Neuronal stem cell (in vitro differentiated cells): ENCODE measurements around the gene WDR46.

Source experiments
- DNase-seq: peaks from one replicate; pipeline ENCODE4 v3.0.0-alpha.2; 2013; ENCODE audit warnings: low spot score
- H2AFZ ChIP-seq: one replicate; pipeline ENCODE4 v1.6.1; 2013; ENCODE audit warnings: mild to moderate bottlenecking, low read length, inconsistent platforms
- H2AK5ac ChIP-seq: 2 replicates; pipeline ENCODE4 v1.6.1; 2013; ENCODE audit warnings: low read depth, mild to moderate bottlenecking, inconsistent platforms, low read length, moderate library complexity, mixed read lengths
- H2BK120ac ChIP-seq: 2 replicates; pipeline ENCODE4 v1.6.1; 2013; ENCODE audit warnings: low read depth, mild to moderate bottlenecking, inconsistent platforms, low read length, moderate library complexity, mixed read lengths
- H2BK12ac ChIP-seq: one replicate; pipeline ENCODE4 v1.6.1; 2013; ENCODE audit warnings: low read length, inconsistent platforms
- H2BK15ac ChIP-seq: 2 replicates; pipeline ENCODE4 v1.6.1; 2013; ENCODE audit warnings: mild to moderate bottlenecking, low read length, inconsistent platforms, mixed read lengths
- H2BK5ac ChIP-seq: one replicate; pipeline ENCODE4 v1.6.1; 2013; ENCODE audit warnings: inconsistent platforms, mild to moderate bottlenecking, low read length, moderate library complexity
- H3K14ac ChIP-seq: one replicate; pipeline ENCODE4 v1.6.1; 2013; ENCODE audit warnings: low read length, inconsistent platforms
- H3K18ac ChIP-seq: 2 replicates; pipeline ENCODE4 v1.6.1; 2013; ENCODE audit warnings: low read length, inconsistent platforms
- H3K23ac ChIP-seq: 2 replicates; pipeline ENCODE4 v1.6.1; 2013; ENCODE audit warnings: low read depth, mild to moderate bottlenecking, mixed read lengths, low read length, inconsistent platforms; ENCODE audit not compliant: poor library complexity
- H3K27ac ChIP-seq: replicated peaks from 3 replicates; pipeline ENCODE4 v1.5.1; 2013; ENCODE audit warnings: low read length, inconsistent platforms
- H3K27me3 ChIP-seq, 3 experiments: 2 replicates each; pipeline ENCODE4 v1.6.1; 2013; ENCODE audit warnings: low read length in 3 of 3, mild to moderate bottlenecking in 2 of 3, inconsistent platforms in 1 of 3, low read depth in 1 of 3, mixed read lengths in 1 of 3, moderate library complexity in 1 of 3; ENCODE audit not compliant: control insufficient read depth in 3 of 3, insufficient read depth in 3 of 3
- H3K36me3 ChIP-seq, 2 donors: replicated peaks in 1 of 2; 2 replicates each; pipeline ENCODE4 v1.6.1; 2013; ENCODE audit warnings: low read length in 2 of 2; ENCODE audit not compliant: control insufficient read depth in 2 of 2, insufficient read depth in 2 of 2
- H3K4ac ChIP-seq: 2 replicates; pipeline ENCODE4 v1.6.1; 2013; ENCODE audit warnings: inconsistent platforms, mild to moderate bottlenecking, low read length, moderate library complexity
- H3K4me1 ChIP-seq, 2 donors: 1 replicate in 1 of 2; 2 replicates in 1 of 2; pipeline ENCODE4 v1.6.1; 2013; ENCODE audit warnings: low read length in 2 of 2, low read depth in 1 of 2; ENCODE audit not compliant: control insufficient read depth in 2 of 2, insufficient read depth in 1 of 2
- H3K4me2 ChIP-seq: one replicate; pipeline ENCODE4 v1.6.1; 2013; ENCODE audit warnings: mild to moderate bottlenecking, low read length, inconsistent platforms; ENCODE audit not compliant: insufficient read depth, poor library complexity, severe bottlenecking
- H3K4me3 ChIP-seq, 2 donors: 2 replicates each; pipeline ENCODE4 v1.5.1; 2013; ENCODE audit warnings: low read length in 2 of 2, mild to moderate bottlenecking in 2 of 2, inconsistent platforms in 1 of 2, moderate library complexity in 1 of 2
- H3K79me1 ChIP-seq: one replicate; pipeline ENCODE4 v1.6.1; 2013; ENCODE audit warnings: low read depth, mild to moderate bottlenecking, inconsistent platforms, low read length, moderate library complexity
- H3K9ac ChIP-seq: one replicate; pipeline ENCODE4 v1.6.1; 2013; ENCODE audit warnings: mild to moderate bottlenecking, low read depth, low read length, inconsistent platforms; ENCODE audit not compliant: poor library complexity
- H3K9me3 ChIP-seq, 2 donors: replicated peaks in 1 of 2; 2 replicates each; pipeline versions ENCODE3 to v1.6.1; 2013; ENCODE audit warnings: low read length in 2 of 2, mild to moderate bottlenecking in 2 of 2, inconsistent platforms in 1 of 2, low read depth in 1 of 2, mixed read lengths in 1 of 2, moderate library complexity in 1 of 2; ENCODE audit not compliant: control insufficient read depth in 2 of 2, insufficient read depth in 1 of 2
- H4K8ac ChIP-seq: one replicate; pipeline ENCODE4 v1.6.1; 2013; ENCODE audit warnings: low read depth, mild to moderate bottlenecking, inconsistent platforms, low read length, moderate library complexity
- H4K91ac ChIP-seq: one replicate; pipeline ENCODE4 v1.6.1; 2013; ENCODE audit warnings: low read length, low read depth, mild to moderate bottlenecking, inconsistent platforms; ENCODE audit not compliant: poor library complexity
- WGBS, 2 donors: extraction: QIAGEN DNeasy Blood & Tissue Kit; methylation state at CpG; one replicate each; pipeline ENCODE4 v1.1.7; 2013; ENCODE audit warnings: missing lambda C conversion rate in 2 of 2, mixed read lengths in 1 of 2; ENCODE audit not compliant: insufficient read length in 2 of 2, insufficient replicate concordance in 1 of 2; ENCODE audit errors: extremely low coverage in 2 of 2; 5-methylcytosine and 5-hydroxymethylcytosine counted together

Gene WDR46

DNA sequence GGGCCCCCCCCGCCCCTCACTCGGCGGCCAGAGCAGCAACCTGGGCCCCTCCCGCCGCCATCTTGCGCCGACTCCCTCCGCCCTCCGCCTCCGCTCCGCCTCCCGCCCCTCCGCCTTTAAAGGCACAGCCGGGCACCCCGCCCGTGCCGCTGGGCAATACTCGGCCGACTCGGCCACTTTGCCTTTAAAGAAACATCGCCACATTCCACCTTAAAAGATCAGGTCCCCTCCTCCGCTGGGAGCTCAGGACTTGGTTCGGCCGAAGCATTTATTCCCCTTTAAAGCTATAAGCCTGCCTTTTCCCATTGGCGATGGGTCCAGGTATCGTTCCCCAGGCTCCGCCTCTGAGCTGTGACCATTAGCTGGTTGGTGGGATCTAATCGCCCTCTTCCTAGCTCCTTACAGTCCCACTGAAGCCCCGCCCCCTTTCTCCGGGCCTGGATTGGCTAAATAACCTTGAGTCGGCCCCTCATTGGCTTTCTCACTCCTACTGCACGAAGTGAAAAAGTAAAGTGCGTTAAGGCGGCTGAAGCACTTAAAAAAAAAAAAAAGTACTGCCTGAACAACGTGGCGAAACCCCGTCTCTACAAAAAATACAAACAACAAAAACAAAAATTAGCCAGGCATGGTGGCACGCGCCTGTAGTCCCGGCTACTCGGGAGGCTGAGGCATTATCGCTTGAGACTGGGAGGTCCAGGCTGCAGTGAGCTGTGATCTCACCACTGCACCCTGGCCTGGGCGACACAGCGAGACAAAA lies 28.8 kb upstream of the WDR46 start, which contains the start of gene ZBTB22:
ZBTB22 (minus strand) TSS at position 76 of the 757 bp plus-strand sequence. CDS start 828 bp downstream, outside the sequence.
- no CpG with 5 or more reads among the region's 44 CpGs for WGBS, 2 donors

DNA sequence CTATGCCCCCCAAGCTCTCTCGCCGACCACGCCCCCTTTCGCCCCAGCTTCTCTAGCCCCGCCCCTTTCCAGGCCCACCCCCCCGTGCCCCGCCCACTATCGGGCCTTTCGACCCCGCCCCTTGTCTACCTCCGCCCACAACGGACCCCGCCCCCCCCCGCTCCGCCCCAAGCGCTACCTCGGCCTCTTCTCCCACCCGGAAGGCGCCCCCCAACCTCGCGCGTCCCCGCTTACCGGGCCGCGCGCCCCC lies 28.3 kb upstream of the WDR46 start:
- H3K4me2 ChIP-seq, result peak overlapping the region; percentile 43
- peaks cover 30 to 50% of the 10 kb centered on the region in 2 donors for H3K36me3 ChIP-seq
- no peak overlapping the region for H3K18ac ChIP-seq
- H2BK120ac ChIP-seq, result no peak overlapping the region
- H3K27ac ChIP-seq, result peak overlapping the region; percentile 95
- H3K27me3 ChIP-seq, result peaks cover 0 to 9% (median 0%) of the 10 kb centered on the region in 3 experiments
- H2BK12ac ChIP-seq, result no peak overlapping the region
- H2AK5ac ChIP-seq, result no peak overlapping the region
- H2BK15ac ChIP-seq, result no peak overlapping the region
- H2BK5ac ChIP-seq, result no peak overlapping the region
- H4K91ac ChIP-seq, result no peak overlapping the region
- H2AFZ ChIP-seq, result peak overlapping the region; percentile 75
- peak overlapping the region; percentile 53 to 59 for H3K4me3 ChIP-seq
- no CpG with 5 or more reads among the region's 27 CpGs for WGBS, 2 donors
- H3K9ac ChIP-seq, result no peak overlapping the region
- H3K14ac ChIP-seq, result no peak overlapping the region
- H3K4me1 ChIP-seq, result peaks cover 26 to 41% of the 10 kb centered on the region in 2 donors
- no peak overlapping the region for H4K8ac ChIP-seq
- no peaks in the 10 kb centered on the region for H3K9me3 ChIP-seq
- DNase-seq, result no peak
- no peak overlapping the region for H3K23ac ChIP-seq
- H3K79me1 ChIP-seq, result peaks cover 10% of the 10 kb centered on the region
- no peak overlapping the region for H3K4ac ChIP-seq

More for the DNA sequence above, 28.8 kb upstream of the WDR46 start, which contains the start of gene ZBTB22:
- Histone ChIP-seq H4K8ac (no peak within 1 kb of the TSS), H3K27me3 (peaks cover 0 to 6% (median 0%) of the 10 kb centered on the region in 3 experiments), H3K9ac (peak within 1 kb of the TSS; percentile 63), H2BK120ac (no peak within 1 kb of the TSS), H2BK5ac (no peak within 1 kb of the TSS), H3K23ac (peak within 1 kb of the TSS; percentile 19), H3K4me2 (peak within 1 kb of the TSS; percentile 70), H3K9me3 (no peaks in the 10 kb centered on the region), H3K27ac (peak within 1 kb of the TSS; percentile 95), H3K79me1 (peaks cover 10% of the 10 kb centered on the region), H2BK12ac (no peak within 1 kb of the TSS), H3K36me3 (peaks cover 30 to 50% of the 10 kb centered on the region in 2 donors), H3K4ac (no peak within 1 kb of the TSS), H3K4me1 (peaks cover 23 to 39% of the 10 kb centered on the region in 2 donors), H3K18ac (peak within 1 kb of the TSS; percentile 66), H3K4me3 (peak within 1 kb of the TSS; percentile 53 to 87), H3K14ac (no peak within 1 kb of the TSS), H2AFZ (peak within 1 kb of the TSS; percentile 75), H2AK5ac (peak within 1 kb of the TSS; percentile 19), H2BK15ac (peak within 1 kb of the TSS; percentile 16), H4K91ac (no peak within 1 kb of the TSS)
- DNase-seq, result peak; percentile 100

DNA sequence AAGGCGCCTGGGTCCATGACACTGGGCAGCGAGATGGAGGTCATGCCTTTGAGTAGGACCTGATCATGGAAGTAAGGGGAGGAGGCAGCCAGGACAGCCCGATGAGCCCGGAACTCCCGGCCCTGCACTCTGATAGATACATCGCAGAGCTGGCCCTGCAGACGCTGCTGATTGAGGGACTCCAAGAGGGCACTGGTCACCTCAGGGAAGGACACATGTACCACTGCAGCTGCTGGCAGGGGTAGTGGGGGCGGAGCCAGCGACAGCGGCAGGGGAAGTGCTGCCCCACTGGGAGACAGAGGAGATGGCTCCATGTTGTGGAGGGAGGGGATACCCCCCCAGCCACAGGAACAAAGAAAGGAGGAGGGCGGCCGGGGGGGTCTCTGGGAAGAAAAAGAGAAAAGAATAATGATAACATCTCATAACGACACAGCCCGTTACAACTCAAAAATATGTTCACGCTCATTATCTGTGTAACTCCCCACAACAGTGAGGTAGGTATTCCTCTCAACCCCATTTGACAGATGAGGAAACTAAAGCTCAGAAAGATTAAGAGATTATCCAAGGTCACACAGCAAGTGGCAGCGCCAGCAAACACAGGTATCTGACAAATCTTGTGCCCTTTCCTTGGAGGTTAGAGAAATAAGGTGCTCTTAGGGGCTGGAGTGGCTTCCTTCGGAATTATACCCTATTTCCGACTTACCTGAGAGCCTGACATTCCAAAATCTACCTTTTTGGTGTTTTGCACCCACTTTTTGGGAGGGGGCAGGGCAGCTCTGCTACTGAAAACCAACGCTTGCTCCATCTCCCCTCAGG lies 27.8 kb upstream of the WDR46 start:
- H2BK12ac ChIP-seq, result no peak overlapping the region
- H3K14ac ChIP-seq, result no peak overlapping the region
- peaks cover 7% of the 10 kb centered on the region for H3K79me1 ChIP-seq
- no peak overlapping the region for H4K91ac ChIP-seq
- no peak overlapping the region for H3K27ac ChIP-seq
- H3K4me3 ChIP-seq, result peak overlapping the region; percentile 53 to 59
- no peak overlapping the region for H3K4ac ChIP-seq
- no CpG with 5 or more reads among the region's 19 CpGs for WGBS, 2 donors
- H3K9me3 ChIP-seq, result no peaks in the 10 kb centered on the region
- H3K27me3 ChIP-seq, result peaks cover 0 to 14% (median 0%) of the 10 kb centered on the region in 3 experiments
- H3K4me2 ChIP-seq, result peak overlapping the region; percentile 43
- no peak overlapping the region for H2BK5ac ChIP-seq
- H3K36me3 ChIP-seq, result peaks cover 30 to 50% of the 10 kb centered on the region in 2 donors
- H3K9ac ChIP-seq, result no peak overlapping the region
- no peak overlapping the region for H2BK120ac ChIP-seq
- H4K8ac ChIP-seq, result no peak overlapping the region
- peak overlapping the region; percentile 16 for H2BK15ac ChIP-seq
- peak overlapping the region; percentile 19 for H2AK5ac ChIP-seq
- H3K23ac ChIP-seq, result peak overlapping the region; percentile 32
- H3K4me1 ChIP-seq, result peaks cover 28 to 42% of the 10 kb centered on the region in 2 donors
- H2AFZ ChIP-seq, result no peak overlapping the region
- H3K18ac ChIP-seq, result no peak overlapping the region
- DNase-seq, result no peak
